NCI-H2107 treated with DMSO at 0.1 percent for 48 hours (cell line): ENCODE measurements around the gene NCOA6.

Source experiments
- DNase-seq: peaks from one replicate; lab custom pipeline; 2025; ENCODE audit not compliant: unreplicated experiment; lab: John Stamatoyannopoulos, UW

NCOA6 gene

DNA sequence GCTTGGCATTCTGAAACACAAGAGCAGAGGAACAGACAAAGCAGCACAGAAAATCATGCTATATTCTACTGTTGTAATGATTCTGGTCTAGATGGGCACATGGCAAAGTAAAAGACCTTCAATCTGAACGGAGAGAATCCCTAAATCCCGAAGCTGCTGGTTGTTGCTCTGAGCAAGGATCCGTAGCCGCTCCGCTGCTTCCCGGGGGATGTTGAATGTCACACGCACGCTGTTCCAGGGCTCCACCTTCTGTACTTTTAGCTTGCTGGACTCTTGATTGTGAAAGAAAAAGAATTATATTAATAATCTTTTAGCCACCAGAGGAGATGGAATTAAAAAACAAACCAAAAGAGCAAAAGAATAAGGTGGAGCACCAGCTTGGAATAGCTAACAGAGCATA, 49.3 kb downstream of the NCOA6 start:
- DNase-seq: no peak

- DNase-seq: no peak
Observed at GRCh38 chr20:34774886-34775285, 50.6 kb downstream of the NCOA6 start.

GRCh38 chr20:34774449-34774848, 51.0 kb downstream of the NCOA6 start:
- peak; percentile 69 for DNase-seq

DNA sequence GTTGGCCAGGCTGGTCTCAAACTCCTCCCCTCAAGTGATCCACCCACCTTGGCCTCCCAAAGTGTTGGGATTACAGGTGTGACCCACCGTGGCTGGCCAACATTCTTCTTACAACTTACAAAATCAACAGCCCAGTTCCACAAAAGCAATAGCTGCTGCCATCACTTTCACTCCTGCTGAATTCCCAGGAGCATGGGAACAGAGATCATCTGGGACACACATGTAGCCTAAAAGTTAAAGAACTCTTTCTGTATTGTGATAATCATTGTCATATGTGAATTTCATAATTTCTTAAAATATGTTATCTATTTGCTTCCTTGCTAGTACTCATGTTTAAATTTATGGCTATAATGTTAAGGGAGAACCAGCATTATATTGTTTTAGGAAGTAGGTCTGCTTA, 51.7 kb downstream of the NCOA6 start:
- DNase-seq: no peak

- no peak for DNase-seq
Observed at GRCh38 chr20:34772437-34772836, 53.0 kb downstream of the NCOA6 start.

GRCh38 chr20:34771680-34772081, 53.8 kb downstream of the NCOA6 start:
- DNase-seq: no peak

DNA sequence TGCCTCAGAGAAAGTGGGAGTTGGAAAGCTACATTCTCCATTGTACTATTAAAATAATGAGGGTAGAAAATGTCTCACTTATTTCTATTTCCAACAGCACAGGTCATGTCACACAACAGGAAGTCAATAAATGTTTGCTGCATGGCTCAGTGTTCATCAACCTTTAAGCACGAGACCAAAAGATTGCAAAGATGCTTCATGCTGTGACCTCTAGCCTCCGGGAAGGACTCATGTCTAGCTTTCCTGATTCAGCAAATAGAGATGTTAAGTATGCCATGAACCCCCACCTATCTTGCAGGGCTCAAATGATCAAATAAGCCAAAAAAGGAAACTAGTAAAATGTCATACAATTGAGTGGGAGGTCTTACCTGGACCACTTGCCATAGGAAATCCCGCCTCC, 57.4 kb downstream of the NCOA6 start:
- DNase-seq: no peak

DNA sequence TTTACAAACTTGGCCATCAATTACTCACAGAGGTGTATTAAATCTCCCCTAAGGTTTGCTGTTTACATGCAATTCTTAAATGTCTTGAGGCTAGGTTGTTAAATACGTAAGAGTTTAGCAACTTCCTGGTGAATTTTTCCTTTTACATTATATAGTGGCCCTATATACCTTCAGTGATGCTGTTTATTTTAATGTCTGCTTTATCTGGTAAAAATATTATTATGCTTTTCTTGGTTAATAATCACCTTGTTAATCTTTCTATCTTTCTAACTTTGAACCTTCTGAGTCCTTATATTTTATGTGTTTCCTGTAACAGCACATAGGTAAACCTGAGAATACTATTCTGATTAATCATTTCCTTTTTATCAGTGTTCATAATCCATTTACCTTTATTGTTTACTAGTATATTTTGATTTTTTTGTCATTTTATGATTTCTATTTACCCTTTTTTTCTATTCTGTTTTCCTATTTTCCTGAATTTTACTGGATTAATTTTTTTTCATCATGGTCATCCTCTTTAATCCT, 63.4 kb downstream of the NCOA6 start:
- DNase-seq: no peak

GRCh38 chr20:34755367-34755766, 70.1 kb downstream of the NCOA6 start:
- DNase-seq: no peak

DNA sequence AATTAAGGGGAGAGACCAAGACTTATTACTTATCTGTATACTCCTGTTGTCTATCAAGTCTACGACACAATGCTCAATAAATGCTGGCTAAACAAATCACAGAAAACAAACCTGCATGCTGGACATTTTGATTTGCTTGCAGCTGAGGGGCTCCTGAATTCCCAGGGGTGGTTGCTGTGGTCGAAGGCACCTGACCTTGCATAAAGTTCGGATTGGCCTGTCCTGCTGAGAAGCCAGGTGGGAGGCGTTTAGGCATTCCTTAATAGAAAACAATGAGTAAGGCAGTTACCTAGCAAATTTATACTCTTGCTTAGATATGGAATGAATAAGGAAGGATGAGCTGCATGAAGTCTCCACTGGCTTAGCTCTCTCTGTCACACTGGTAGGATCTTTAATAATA, 70.8 kb downstream of the NCOA6 start:
- DNase-seq: no peak

GRCh38 chr20:34753706-34754461, 71.6 kb downstream of the NCOA6 start:
- DNase-seq: no peak

GRCh38 chr20:34751453-34751852, 74.0 kb downstream of the NCOA6 start:
- no peak for DNase-seq

DNA sequence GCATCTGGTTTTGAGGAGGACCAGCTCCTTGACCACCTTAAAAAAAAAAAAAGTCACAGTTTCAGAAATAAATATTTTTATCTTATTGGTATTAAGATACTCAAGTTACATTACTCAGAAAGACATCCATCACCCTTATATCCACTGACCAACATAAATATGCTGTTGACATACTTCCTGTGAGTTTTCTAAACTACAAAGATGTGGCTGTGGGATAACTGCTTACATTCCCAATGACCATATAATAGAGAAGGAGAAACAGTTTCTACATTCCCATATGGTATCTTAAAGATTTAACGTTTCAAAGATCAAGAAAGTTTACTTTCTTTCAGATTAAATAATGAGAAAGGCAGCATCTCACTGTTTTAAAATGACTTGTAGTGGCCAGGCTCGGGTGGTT, 75.0 kb downstream of the NCOA6 start:
- DNase-seq: no peak

DNA sequence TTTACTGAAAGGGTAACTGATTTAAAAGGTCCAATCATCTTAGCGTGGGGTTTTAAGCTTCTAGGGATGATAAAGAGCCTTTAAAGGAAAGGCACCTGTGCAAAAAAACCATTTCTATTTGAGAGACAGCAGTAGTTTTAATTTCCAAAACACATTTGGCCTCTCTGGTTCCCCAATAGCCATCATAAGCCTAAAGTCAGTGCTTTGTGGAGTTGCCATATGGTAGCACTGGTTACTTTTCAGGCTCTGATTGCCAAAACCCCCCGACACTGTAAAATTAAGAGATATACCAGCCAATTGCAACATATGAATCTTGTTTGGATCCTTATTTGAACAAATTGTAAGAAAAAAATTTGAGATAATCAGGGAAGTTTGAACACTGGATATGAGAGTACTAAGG, 76.7 kb downstream of the NCOA6 start:
- DNase-seq: no peak

GRCh38 chr20:34747479-34747878, 78.0 kb downstream of the NCOA6 start:
- no peak for DNase-seq

- DNase-seq: no peak
Observed at GRCh38 chr20:34746674-34747073, 78.8 kb downstream of the NCOA6 start.

DNA sequence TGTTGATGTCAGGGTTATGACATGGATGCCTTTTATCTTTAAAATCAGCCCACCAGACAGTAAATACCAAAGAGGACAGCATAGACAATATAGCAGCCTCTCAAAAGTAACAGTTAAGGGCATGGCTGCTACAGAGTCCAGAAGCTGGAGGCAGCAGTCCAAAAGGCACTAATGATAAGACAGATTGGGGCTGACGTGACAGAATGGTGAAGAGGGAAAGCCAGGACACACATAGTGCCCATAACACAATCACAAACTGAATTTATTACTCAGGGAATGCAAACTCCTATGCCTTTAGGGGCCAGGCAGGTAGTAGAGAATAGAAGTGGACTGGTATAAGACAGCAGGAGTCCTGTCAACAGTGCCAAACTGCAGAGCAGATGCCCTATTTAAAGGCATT, 80.6 kb downstream of the NCOA6 start:
- DNase-seq: no peak

GRCh38 chr20:34744340-34744739, 81.1 kb downstream of the NCOA6 start:
- no peak for DNase-seq

- no peak for DNase-seq
Observed at GRCh38 chr20:34743039-34743438, 82.4 kb downstream of the NCOA6 start.

- DNase-seq: no peak
Observed at GRCh38 chr20:34736106-34736735, 89.2 kb downstream of the NCOA6 start.

GRCh38 chr20:34732523-34732922, 92.9 kb downstream of the NCOA6 start:
- DNase-seq: no peak

GRCh38 chr20:34729416-34729815, 96.0 kb downstream of the NCOA6 start:
- DNase-seq: no peak

GRCh38 chr20:34724172-34724571, 101.3 kb downstream of the NCOA6 start:
- DNase-seq: no peak
